ENCODE results near the gene ZNF396. TPM values are rescaled to one million over a fixed set of nuclear protein-coding genes. Genes with fewer than 3 reads are reported as not detected.

The ZNF396 gene
- polyA plus RNA-seq, 3 donors: 1.0 to 1.9 (median 1.1) TPM

DNA sequence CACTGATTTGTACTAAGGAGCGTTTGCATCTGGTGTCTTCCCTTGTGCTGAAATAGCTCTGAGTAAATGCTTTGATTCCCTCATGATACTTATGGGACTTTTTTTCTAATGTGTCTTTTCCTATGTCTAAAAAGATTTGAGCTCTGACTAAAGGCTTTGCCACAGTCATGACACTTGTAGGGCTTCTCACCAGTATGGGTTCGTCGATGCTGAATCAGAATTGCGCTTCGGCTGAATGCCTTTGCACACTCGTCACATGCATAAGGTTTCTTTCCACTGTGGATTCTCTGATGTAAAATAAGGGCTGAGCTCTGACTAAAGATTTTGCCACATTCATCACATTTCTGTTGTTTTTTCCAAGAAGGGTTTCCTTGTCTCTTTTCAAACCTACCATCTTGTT is 8.0 kb downstream of the ZNF396 start:
- no peak overlapping the region for H3K4me3 Mint-ChIP-seq
- no peak overlapping the region for H3K4me3 ChIP-seq (replicated peaks in 1 of 3; ENCODE audit: low read depth in 2 of 3, low read length in 3 of 3)
- H3K36me3 ChIP-seq (replicated peaks in 1 of 2; ENCODE audit: control insufficient read depth in 1 of 2, insufficient read depth in 2 of 2, low read length in 2 of 2): no peaks in the 10 kb centered on the region
- no peak for DNase-seq
- H3K9me3 Mint-ChIP-seq: peaks cover 0 to 3% (median 0%) of the 10 kb centered on the region in 7 donors
- H3K4me2 ChIP-seq (replicated peaks; ENCODE audit: extremely low read depth, low read length, poor library complexity, severe bottlenecking): no peak overlapping the region
- no peaks in the 10 kb centered on the region for H3K27me3 ChIP-seq (ENCODE audit: control insufficient read depth in 2 of 2, insufficient read depth in 2 of 2, low read length in 2 of 2)
- no peaks in the 10 kb centered on the region for H3K79me2 ChIP-seq (ENCODE audit: insufficient read depth, low read length)
- TF ChIP-seq CTCF (IDR thresholded peaks at IDR 0.05): no peak
- no peaks in the 10 kb centered on the region for H3K9me3 ChIP-seq (replicated peaks in 1 of 2; ENCODE audit: control insufficient read depth in 1 of 2, insufficient read depth in 1 of 2, low read length in 2 of 2)
- WGBS (ENCODE audit: insufficient coverage): 100% methylated on average over 2 of the region's 6 CpGs
- peaks cover 0 to 2% of the 10 kb centered on the region in 2 donors for H3K36me3 Mint-ChIP-seq
- H3K27ac Mint-ChIP-seq: no peak overlapping the region
- H3K27me3 Mint-ChIP-seq (ENCODE audit: low read depth in 3 of 3): peaks cover 0 to 5% (median 2%) of the 10 kb centered on the region in 3 donors
- H3K9ac ChIP-seq (ENCODE audit: insufficient read depth, low read length, poor library complexity, severe bottlenecking): no peak overlapping the region
- H4K20me1 ChIP-seq (ENCODE audit: insufficient read depth, low read length): no peaks in the 10 kb centered on the region
- no peak overlapping the region for H3K27ac ChIP-seq (ENCODE audit: low read depth in 1 of 2, low read length in 2 of 2)
- H3K4me1 ChIP-seq (ENCODE audit: control insufficient read depth in 1 of 2, insufficient read depth in 2 of 2, low read length in 2 of 2): no peaks in the 10 kb centered on the region
- H3K4me1 Mint-ChIP-seq: no peaks in the 10 kb centered on the region
- H2AFZ ChIP-seq (ENCODE audit: insufficient read depth, low read depth, low read length, poor library complexity, severe bottlenecking): no peak overlapping the region
- intact Hi-C loops (cut with micrococcal nuclease): no loop called here

- H3K4me2 ChIP-seq (replicated peaks; ENCODE audit: extremely low read depth, low read length, poor library complexity, severe bottlenecking): no peak overlapping the region
- no peak overlapping the region for H3K27ac Mint-ChIP-seq
- no peak overlapping the region for H3K4me3 ChIP-seq (replicated peaks in 1 of 3; ENCODE audit: low read depth in 2 of 3, low read length in 3 of 3)
- no peaks in the 10 kb centered on the region for H3K27me3 ChIP-seq (ENCODE audit: control insufficient read depth in 2 of 2, insufficient read depth in 2 of 2, low read length in 2 of 2)
- no peaks in the 10 kb centered on the region for H4K20me1 ChIP-seq (ENCODE audit: insufficient read depth, low read length)
- H3K4me3 Mint-ChIP-seq: no peak overlapping the region
- H3K79me2 ChIP-seq (ENCODE audit: insufficient read depth, low read length): no peaks in the 10 kb centered on the region
- DNase-seq: no peak
- intact Hi-C loops (cut with micrococcal nuclease): no loop called here
- no peaks in the 10 kb centered on the region for H3K4me1 ChIP-seq (ENCODE audit: control insufficient read depth in 1 of 2, insufficient read depth in 2 of 2, low read length in 2 of 2)
- peaks cover 0 to 5% (median 2%) of the 10 kb centered on the region in 3 donors for H3K27me3 Mint-ChIP-seq (ENCODE audit: low read depth in 3 of 3)
- H3K27ac ChIP-seq (ENCODE audit: low read depth in 1 of 2, low read length in 2 of 2): no peak overlapping the region
- H3K9me3 Mint-ChIP-seq: peaks cover 0 to 3% (median 0%) of the 10 kb centered on the region in 7 donors
- H3K36me3 Mint-ChIP-seq: peaks cover 0 to 2% of the 10 kb centered on the region in 2 donors
- H3K36me3 ChIP-seq (replicated peaks in 1 of 2; ENCODE audit: control insufficient read depth in 1 of 2, insufficient read depth in 2 of 2, low read length in 2 of 2): no peaks in the 10 kb centered on the region
- 100% methylated on average over 5 of the region's 6 CpGs for WGBS (ENCODE audit: insufficient coverage)
- TF ChIP-seq CTCF (IDR thresholded peaks at IDR 0.05): no peak
- no peak overlapping the region for H2AFZ ChIP-seq (ENCODE audit: insufficient read depth, low read depth, low read length, poor library complexity, severe bottlenecking)
- no peaks in the 10 kb centered on the region for H3K4me1 Mint-ChIP-seq
- H3K9me3 ChIP-seq (replicated peaks in 1 of 2; ENCODE audit: control insufficient read depth in 1 of 2, insufficient read depth in 1 of 2, low read length in 2 of 2): no peaks in the 10 kb centered on the region
- no peak overlapping the region for H3K9ac ChIP-seq (ENCODE audit: insufficient read depth, low read length, poor library complexity, severe bottlenecking)
Measured at GRCh38 chr18:35368595-35368994, 8.5 kb downstream of the ZNF396 start.

Data from CD14-positive monocyte (primary cell).